Trophoblast cell (in vitro differentiated cells and primary cell): ENCODE results near the gene COL12A1.

Experiments used
- DNase-seq, 2 donors: peaks; one replicate each; pipeline ENCODE4 v3.0.0-alpha.2; 2016
- H2AFZ ChIP-seq: 2 replicates; pipeline ENCODE4 v1.6.1; 2013; ENCODE audit warnings: low read length, moderate library complexity, mild to moderate bottlenecking; ENCODE audit not compliant: insufficient read depth, poor library complexity
- H2AK5ac ChIP-seq: 2 replicates; pipeline ENCODE4 v1.6.1; 2013; ENCODE audit warnings: mild to moderate bottlenecking, low read length
- H2BK120ac ChIP-seq: 2 replicates; pipeline ENCODE4 v1.6.1; 2013; ENCODE audit warnings: low read length, mild to moderate bottlenecking, moderate library complexity; ENCODE audit not compliant: insufficient read depth, poor library complexity
- H2BK12ac ChIP-seq: 2 replicates; pipeline ENCODE4 v1.6.1; 2013; ENCODE audit warnings: mild to moderate bottlenecking, low read length, moderate library complexity
- H2BK5ac ChIP-seq: 2 replicates; pipeline ENCODE4 v1.6.1; 2013; ENCODE audit warnings: low read length, low read depth, moderate library complexity, mild to moderate bottlenecking; ENCODE audit not compliant: poor library complexity
- H3K14ac ChIP-seq: 2 replicates; pipeline ENCODE4 v1.6.1; 2013; ENCODE audit warnings: mild to moderate bottlenecking, low read length
- H3K18ac ChIP-seq: 2 replicates; pipeline ENCODE4 v1.6.1; 2013; ENCODE audit warnings: mild to moderate bottlenecking, low read length
- H3K23ac ChIP-seq: 2 replicates; pipeline ENCODE4 v1.6.1; 2013; ENCODE audit warnings: low read length
- H3K27ac ChIP-seq: 2 replicates; pipeline ENCODE4 v1.5.1; 2013; ENCODE audit warnings: low read depth, mild to moderate bottlenecking, inconsistent platforms, low read length, moderate library complexity
- H3K27me3 ChIP-seq: 2 replicates; pipeline ENCODE4 v1.6.1; 2013; ENCODE audit warnings: inconsistent platforms, mild to moderate bottlenecking, low read length, moderate library complexity; ENCODE audit not compliant: insufficient read depth
- H3K36me3 ChIP-seq, 2 experiments: 1 replicate in 1 of 2; 2 replicates in 1 of 2; pipeline ENCODE4 v1.6.1; 2013; ENCODE audit warnings: low read length in 2 of 2, mild to moderate bottlenecking in 2 of 2, moderate library complexity in 1 of 2; ENCODE audit not compliant: insufficient read depth in 2 of 2, control insufficient read depth in 1 of 2
- H3K4ac ChIP-seq: 2 replicates; pipeline ENCODE4 v1.6.1; 2013; ENCODE audit warnings: low read depth, mild to moderate bottlenecking, low read length, moderate library complexity
- H3K4me1 ChIP-seq, 2 experiments: 1 replicate in 1 of 2; 2 replicates in 1 of 2; pipeline ENCODE4 v1.6.1; 2013; ENCODE audit warnings: low read length in 2 of 2, mild to moderate bottlenecking in 2 of 2, moderate library complexity in 1 of 2; ENCODE audit not compliant: insufficient read depth in 2 of 2, control insufficient read depth in 1 of 2
- H3K4me2 ChIP-seq: 2 replicates; pipeline ENCODE4 v1.6.1; 2013; ENCODE audit warnings: inconsistent platforms, mild to moderate bottlenecking, low read length, moderate library complexity
- H3K4me3 ChIP-seq: 2 replicates; pipeline ENCODE4 v1.5.1; 2013; ENCODE audit warnings: mild to moderate bottlenecking, low read depth, low read length, inconsistent platforms
- H3K79me1 ChIP-seq: one replicate; pipeline ENCODE4 v1.6.1; 2013; ENCODE audit warnings: low read length
- H3K79me2 ChIP-seq: 2 replicates; pipeline ENCODE4 v1.6.1; 2013; ENCODE audit warnings: low read length, mild to moderate bottlenecking; ENCODE audit not compliant: control insufficient read depth, insufficient read depth, poor library complexity
- H3K9ac ChIP-seq: 2 replicates; pipeline ENCODE4 v1.6.1; 2013; ENCODE audit warnings: mild to moderate bottlenecking, low read length
- H3K9me3 ChIP-seq: 2 replicates; pipeline ENCODE4 v1.6.1; 2013; ENCODE audit warnings: low read depth, mild to moderate bottlenecking, control low read depth, inconsistent platforms, low read length; ENCODE audit not compliant: insufficient read depth
- H4K12ac ChIP-seq: 2 replicates; pipeline ENCODE4 v1.6.1; 2013; ENCODE audit warnings: low read depth, mild to moderate bottlenecking, low read length, moderate library complexity
- H4K8ac ChIP-seq: 2 replicates; pipeline ENCODE4 v1.6.1; 2013; ENCODE audit warnings: low read depth, mild to moderate bottlenecking, low read length, moderate library complexity
- H4K91ac ChIP-seq: one replicate; pipeline ENCODE4 v1.6.1; 2013; ENCODE audit warnings: low read depth, mild to moderate bottlenecking, low read length, moderate library complexity
- WGBS: extraction: QIAGEN DNeasy Blood & Tissue Kit; methylation state at CpG from one replicate; pipeline ENCODE4 v1.1.7; 2013; ENCODE audit warnings: missing lambda C conversion rate; ENCODE audit not compliant: insufficient read length, insufficient coverage; ENCODE audit errors: extremely low coverage; 5-methylcytosine and 5-hydroxymethylcytosine counted together

Gene COL12A1

GRCh38 chr6:75204217-75204958, 1.5 kb downstream of the COL12A1 start:
- DNase-seq = peak; percentile 79 to 87
- no peak overlapping the region for H4K8ac ChIP-seq
- H3K36me3 ChIP-seq = no peaks in the 10 kb centered on the region
- H3K79me1 ChIP-seq = peaks cover 9% of the 10 kb centered on the region
- peak overlapping the region; percentile 74 for H3K9ac ChIP-seq
- H4K91ac ChIP-seq = no peak overlapping the region
- no peak overlapping the region for H2AK5ac ChIP-seq
- H3K4ac ChIP-seq = peak overlapping the region; percentile 58
- WGBS = no CpG with 5 or more reads among the region's 35 CpGs
- peak overlapping the region; percentile 79 for H3K4me3 ChIP-seq
- no peaks in the 10 kb centered on the region for H3K9me3 ChIP-seq
- no peak overlapping the region for H3K27ac ChIP-seq
- no peak overlapping the region for H2BK5ac ChIP-seq
- peak overlapping the region; percentile 59 for H3K18ac ChIP-seq
- peaks cover 27 to 40% of the 10 kb centered on the region in 2 experiments for H3K4me1 ChIP-seq
- peak overlapping the region; percentile 78 for H3K4me2 ChIP-seq
- peak overlapping the region; percentile 60 for H2BK120ac ChIP-seq
- H3K79me2 ChIP-seq = peaks cover 2% of the 10 kb centered on the region
- H3K23ac ChIP-seq = no peak overlapping the region
- H2AFZ ChIP-seq = peak overlapping the region; percentile 23
- H3K14ac ChIP-seq = peak overlapping the region; percentile 60
- peaks cover 17% of the 10 kb centered on the region for H3K27me3 ChIP-seq
- no peak overlapping the region for H4K12ac ChIP-seq
- peak overlapping the region; percentile 65 for H2BK12ac ChIP-seq

GRCh38 chr6:75203721-75204120, 2.1 kb downstream of the COL12A1 start:
- Histone ChIP-seq H3K4me2 (peak overlapping the region; percentile 78), H3K14ac (no peak overlapping the region), H4K12ac (no peak overlapping the region), H3K18ac (no peak overlapping the region), H3K27me3 (peaks cover 17% of the 10 kb centered on the region), H3K79me1 (peaks cover 9% of the 10 kb centered on the region), H2BK5ac (no peak overlapping the region), H3K79me2 (peaks cover 2% of the 10 kb centered on the region), H3K4me3 (no peak overlapping the region), H3K23ac (no peak overlapping the region), H2BK12ac (no peak overlapping the region), H2AK5ac (no peak overlapping the region), H3K36me3 (no peaks in the 10 kb centered on the region), H3K9me3 (no peaks in the 10 kb centered on the region), H3K4ac (peak overlapping the region; percentile 17), H2BK120ac (no peak overlapping the region), H4K91ac (no peak overlapping the region), H4K8ac (no peak overlapping the region), H3K27ac (no peak overlapping the region), H3K9ac (no peak overlapping the region), H3K4me1 (peaks cover 27 to 39% of the 10 kb centered on the region in 2 experiments), H2AFZ (no peak overlapping the region)
- WGBS = no CpG with 5 or more reads among the region's 5 CpGs
- peak; percentile 26 to 59 for DNase-seq

- H3K14ac ChIP-seq = no peak overlapping the region
- H3K27ac ChIP-seq = no peak overlapping the region
- no peak overlapping the region for H4K12ac ChIP-seq
- no peak overlapping the region for H3K9ac ChIP-seq
- peak overlapping the region; percentile 43 for H3K18ac ChIP-seq
- H2AFZ ChIP-seq = peak overlapping the region; percentile 54
- no peak overlapping the region for H2BK12ac ChIP-seq
- H3K4ac ChIP-seq = no peak overlapping the region
- peaks cover 2% of the 10 kb centered on the region for H3K79me2 ChIP-seq
- peaks cover 27 to 35% of the 10 kb centered on the region in 2 experiments for H3K4me1 ChIP-seq
- no peak for DNase-seq
- H2AK5ac ChIP-seq = no peak overlapping the region
- H3K4me3 ChIP-seq = no peak overlapping the region
- WGBS = no CpG with 5 or more reads among the region's 12 CpGs
- no peak overlapping the region for H2BK120ac ChIP-seq
- H3K4me2 ChIP-seq = peak overlapping the region; percentile 79
- H3K79me1 ChIP-seq = peaks cover 9% of the 10 kb centered on the region
- H2BK5ac ChIP-seq = no peak overlapping the region
- no peaks in the 10 kb centered on the region for H3K36me3 ChIP-seq
- H4K8ac ChIP-seq = no peak overlapping the region
- H3K9me3 ChIP-seq = no peaks in the 10 kb centered on the region
- no peak overlapping the region for H3K23ac ChIP-seq
- peaks cover 12% of the 10 kb centered on the region for H3K27me3 ChIP-seq
- H4K91ac ChIP-seq = no peak overlapping the region
Measured at GRCh38 chr6:75202676-75203131, 3.1 kb downstream of the COL12A1 start.

GRCh38 chr6:75201901-75202672, 3.8 kb downstream of the COL12A1 start:
- Histone ChIP-seq H3K14ac (no peak overlapping the region), H3K27ac (no peak overlapping the region), H4K12ac (no peak overlapping the region), H3K23ac (peak overlapping the region; percentile 18), H3K79me1 (peaks cover 9% of the 10 kb centered on the region), H3K4me2 (peak overlapping the region; percentile 79), H3K4me3 (peak overlapping the region; percentile 60), H3K4ac (no peak overlapping the region), H4K8ac (no peak overlapping the region), H2AFZ (peak overlapping the region; percentile 54), H3K36me3 (no peaks in the 10 kb centered on the region), H3K4me1 (peaks cover 24 to 29% of the 10 kb centered on the region in 2 experiments), H2BK12ac (no peak overlapping the region), H3K9me3 (no peaks in the 10 kb centered on the region), H2BK120ac (no peak overlapping the region), H2BK5ac (no peak overlapping the region), H3K18ac (peak overlapping the region; percentile 61), H2AK5ac (no peak overlapping the region), H3K27me3 (peaks cover 6% of the 10 kb centered on the region), H4K91ac (no peak overlapping the region), H3K79me2 (peaks cover 2% of the 10 kb centered on the region), H3K9ac (no peak overlapping the region)
- no peak for DNase-seq
- no CpG with 5 or more reads among the region's 46 CpGs for WGBS
